ENCODE results near the gene KCNQ5. TPM values are rescaled to one million over a fixed set of nuclear protein-coding genes. Genes with fewer than 3 reads are reported as not detected.

Gene KCNQ5
- polyA plus RNA-seq, 3 donors = not detected

GRCh38 chr6:72864236-72864635 lies 242.4 kb downstream of the KCNQ5 start:
- TF ChIP-seq CTCF (IDR thresholded peaks at IDR 0.05) = no peak
- no peaks in the 10 kb centered on the region for H3K36me3 ChIP-seq (replicated peaks in 1 of 2; ENCODE audit: control insufficient read depth in 1 of 2, insufficient read depth in 2 of 2, low read length in 2 of 2)
- no peak overlapping the region for H3K9ac ChIP-seq (ENCODE audit: insufficient read depth, low read length, poor library complexity, severe bottlenecking)
- no peaks in the 10 kb centered on the region for H3K9me3 ChIP-seq (replicated peaks in 1 of 2; ENCODE audit: control insufficient read depth in 1 of 2, insufficient read depth in 1 of 2, low read length in 2 of 2)
- H3K27me3 ChIP-seq (ENCODE audit: control insufficient read depth in 2 of 2, insufficient read depth in 2 of 2, low read length in 2 of 2) = no peaks in the 10 kb centered on the region
- H3K4me1 Mint-ChIP-seq = peaks cover 17% of the 10 kb centered on the region
- no peak overlapping the region for H2AFZ ChIP-seq (ENCODE audit: insufficient read depth, low read depth, low read length, poor library complexity, severe bottlenecking)
- no peak overlapping the region for H3K4me2 ChIP-seq (replicated peaks; ENCODE audit: extremely low read depth, low read length, poor library complexity, severe bottlenecking)
- 80% methylated on average over 1 of the region's 1 CpG for WGBS (ENCODE audit: insufficient coverage)
- no peaks in the 10 kb centered on the region for H3K9me3 Mint-ChIP-seq
- H3K4me1 ChIP-seq (ENCODE audit: control insufficient read depth in 1 of 2, insufficient read depth in 2 of 2, low read length in 2 of 2) = peaks cover 12 to 23% of the 10 kb centered on the region in 2 donors
- no peak for DNase-seq
- H4K20me1 ChIP-seq (ENCODE audit: insufficient read depth, low read length) = no peaks in the 10 kb centered on the region
- H3K27ac ChIP-seq (ENCODE audit: low read depth in 1 of 2, low read length in 2 of 2) = no peak overlapping the region
- H3K27ac Mint-ChIP-seq = no peak overlapping the region
- H3K4me3 Mint-ChIP-seq = no peak overlapping the region
- no peaks in the 10 kb centered on the region for H3K79me2 ChIP-seq (ENCODE audit: insufficient read depth, low read length)
- H3K27me3 Mint-ChIP-seq (ENCODE audit: low read depth in 3 of 3) = no peaks in the 10 kb centered on the region
- no peak overlapping the region for H3K4me3 ChIP-seq (replicated peaks in 1 of 3; ENCODE audit: low read depth in 2 of 3, low read length in 3 of 3)
- no peaks in the 10 kb centered on the region for H3K36me3 Mint-ChIP-seq
- intact Hi-C loops (cut with micrococcal nuclease) = no loop called here

- Histone ChIP-seq H3K27me3 (ENCODE audit: control insufficient read depth in 2 of 2, insufficient read depth in 2 of 2, low read length in 2 of 2) (no peaks in the 10 kb centered on the region), H3K27ac (ENCODE audit: low read depth in 1 of 2, low read length in 2 of 2) (no peak overlapping the region), H3K4me2 (replicated peaks; ENCODE audit: extremely low read depth, low read length, poor library complexity, severe bottlenecking) (no peak overlapping the region), H3K9ac (ENCODE audit: insufficient read depth, low read length, poor library complexity, severe bottlenecking) (no peak overlapping the region), H3K4me3 (replicated peaks in 1 of 3; ENCODE audit: low read depth in 2 of 3, low read length in 3 of 3) (no peak overlapping the region), H3K9me3 (replicated peaks in 1 of 2; ENCODE audit: control insufficient read depth in 1 of 2, insufficient read depth in 1 of 2, low read length in 2 of 2) (no peaks in the 10 kb centered on the region), H3K4me1 (ENCODE audit: control insufficient read depth in 1 of 2, insufficient read depth in 2 of 2, low read length in 2 of 2) (peaks cover 12 to 23% of the 10 kb centered on the region in 2 donors), H3K36me3 (replicated peaks in 1 of 2; ENCODE audit: control insufficient read depth in 1 of 2, insufficient read depth in 2 of 2, low read length in 2 of 2) (no peaks in the 10 kb centered on the region), H3K79me2 (ENCODE audit: insufficient read depth, low read length) (no peaks in the 10 kb centered on the region), H2AFZ (ENCODE audit: insufficient read depth, low read depth, low read length, poor library complexity, severe bottlenecking) (no peak overlapping the region), H4K20me1 (ENCODE audit: insufficient read depth, low read length) (no peaks in the 10 kb centered on the region)
- Mint-ChIP-seq H3K27me3 (ENCODE audit: low read depth in 3 of 3) (no peaks in the 10 kb centered on the region), H3K4me3 (no peak overlapping the region), H3K4me1 (peaks cover 17% of the 10 kb centered on the region), H3K9me3 (no peaks in the 10 kb centered on the region), H3K27ac (no peak overlapping the region), H3K36me3 (no peaks in the 10 kb centered on the region)
- no peak for TF ChIP-seq CTCF (IDR thresholded peaks at IDR 0.05)
- DNase-seq = no peak
- intact Hi-C loops (cut with micrococcal nuclease) = no loop called here
Measured at GRCh38 chr6:72864799-72865198, 242.9 kb downstream of the KCNQ5 start.

Data from CD14-positive monocyte (primary cell).